Urinary bladder (tissue), 4 donors: ENCODE results near the gene KRAS. TPM values are rescaled to one million over a fixed set of nuclear protein-coding genes. Genes with fewer than 3 reads are reported as not detected.

Experiments used
- DNase-seq: peaks from one replicate; pipeline ENCODE4 v3.0.0-alpha.2; 2015; ENCODE audit errors: extremely low spot score
- H3K27ac ChIP-seq: one replicate; pipeline ENCODE4 v1.5.1; 2013; ENCODE audit warnings: low read depth, mild to moderate bottlenecking, moderate library complexity
- H3K36me3 ChIP-seq: one replicate; pipeline ENCODE4 v1.6.1; 2013; ENCODE audit warnings: mild to moderate bottlenecking, moderate library complexity; ENCODE audit not compliant: insufficient read depth
- H3K4me1 ChIP-seq: one replicate; pipeline ENCODE4 v1.6.1; 2013; ENCODE audit warnings: mild to moderate bottlenecking, moderate library complexity; ENCODE audit not compliant: insufficient read depth
- H3K4me3 ChIP-seq: one replicate; pipeline ENCODE4 v1.5.1; 2013; ENCODE audit warnings: low read depth, low read length
- WGBS: extraction: QIAGEN DNeasy Blood & Tissue Kit; methylation state at CpG from one replicate; pipeline ENCODE4 v1.1.7; 2013; 5-methylcytosine and 5-hydroxymethylcytosine counted together
- polyA plus RNA-seq: library from polyadenylated mRNA; stranded (reverse); fragments of 200-250 nt; gene quantifications from one replicate; pipeline ENCODE4 v1.2.3, GENCODE V29; 2013
- total RNA-seq: library from RNA; depleted of rRNA; stranded (reverse); fragments of >200 nt; gene quantifications from one replicate; pipeline ENCODE4 v1.2.3, GENCODE V29; 2014
- donor health status: healthy with polysubstance abuse.
- donor health status: healthy.

The KRAS gene
- total and polyA plus RNA-seq, 2 donors = 13.9 to 30.9 TPM

DNA sequence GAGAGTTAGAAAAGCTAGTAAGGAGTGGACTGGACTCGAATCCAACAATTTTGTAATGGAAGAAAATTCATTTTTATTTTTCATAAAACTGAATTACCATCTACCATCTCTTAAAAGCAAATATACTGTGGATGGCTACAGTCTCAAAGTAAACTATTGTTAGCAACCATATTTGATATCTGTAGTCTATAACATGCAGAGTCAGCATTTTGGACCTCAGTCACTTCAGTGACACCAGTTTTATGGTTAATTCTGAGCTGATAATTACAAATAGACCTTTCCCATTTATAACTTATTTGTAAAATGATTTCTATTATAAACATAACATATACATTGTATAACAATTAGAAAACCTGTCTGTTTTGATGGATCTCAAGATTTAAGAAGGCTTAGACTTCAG lies 2.0 kb downstream of the KRAS start:
- no peaks in the 10 kb centered on the region for H3K36me3 ChIP-seq
- H3K27ac ChIP-seq = no peak overlapping the region
- DNase-seq = no peak
- no peak overlapping the region for H3K4me3 ChIP-seq
- 96% methylated on average over 1 of the region's 1 CpG for WGBS
- no peaks in the 10 kb centered on the region for H3K4me1 ChIP-seq

DNA sequence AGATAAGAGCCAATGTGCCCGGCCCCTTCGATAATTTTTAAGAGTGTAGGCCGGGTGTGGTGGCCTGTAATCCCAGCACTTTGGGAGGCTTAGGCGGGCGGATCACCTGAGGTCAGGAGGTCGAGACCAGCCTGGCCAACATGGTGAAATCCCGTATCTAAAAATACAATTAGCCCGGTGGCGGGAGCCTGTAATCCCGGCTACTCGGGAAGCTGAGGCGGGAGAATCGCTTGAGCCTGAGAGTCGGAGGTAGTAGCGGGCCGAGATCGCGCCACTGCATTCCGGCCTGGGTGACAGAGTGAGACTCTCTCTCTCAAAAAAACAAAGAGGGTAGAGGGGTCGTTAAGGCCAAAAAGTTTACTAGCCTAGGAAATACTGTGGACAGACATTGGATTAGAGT lies 2.6 kb downstream of the KRAS start:
- Histone ChIP-seq H3K36me3 (no peaks in the 10 kb centered on the region), H3K27ac (no peak overlapping the region), H3K4me1 (no peaks in the 10 kb centered on the region), H3K4me3 (no peak overlapping the region)
- DNase-seq = no peak
- 96% methylated on average over 20 of the region's 20 CpGs for WGBS

DNA sequence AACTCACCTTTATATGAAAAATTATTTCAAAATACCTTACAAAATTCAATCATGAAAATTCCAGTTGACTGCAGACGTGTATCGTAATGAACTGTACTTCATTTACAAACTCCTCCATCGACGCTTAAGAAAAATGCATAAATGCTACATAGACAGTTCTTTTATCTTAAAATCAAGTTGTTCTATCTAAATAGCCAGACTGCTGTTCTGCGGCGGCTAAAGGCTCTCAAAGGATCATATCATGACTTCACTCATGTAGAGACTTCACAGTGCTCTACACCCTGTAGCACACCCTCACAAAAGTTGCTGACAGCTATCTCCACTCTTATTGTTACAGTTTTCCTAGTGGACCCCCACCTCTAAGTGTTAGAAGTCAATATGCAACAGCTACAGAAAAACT lies 5.2 kb downstream of the KRAS start:
- H3K4me3 ChIP-seq = no peak overlapping the region
- DNase-seq = no peak
- no peaks in the 10 kb centered on the region for H3K36me3 ChIP-seq
- H3K4me1 ChIP-seq = no peaks in the 10 kb centered on the region
- H3K27ac ChIP-seq = no peak overlapping the region
- WGBS = 94% methylated on average over 6 of the region's 6 CpGs

DNA sequence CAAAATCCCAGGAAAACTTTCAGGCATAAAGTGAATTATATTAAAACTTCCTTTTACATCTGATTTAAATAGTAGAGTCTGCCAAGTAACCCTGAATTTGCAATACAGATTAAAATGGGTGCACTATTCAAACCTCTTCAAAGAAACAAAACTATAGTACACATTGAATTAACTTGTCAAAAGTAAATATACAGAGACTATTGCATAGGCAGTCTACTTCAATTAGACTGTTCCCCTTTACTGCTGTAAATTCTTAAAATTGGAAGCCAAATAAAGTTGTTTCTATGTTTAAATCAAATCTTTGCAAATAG lies 7.1 kb downstream of the KRAS start:
- no peak overlapping the region for H3K27ac ChIP-seq
- DNase-seq = no peak
- no peak overlapping the region for H3K4me3 ChIP-seq
- H3K36me3 ChIP-seq = no peaks in the 10 kb centered on the region
- H3K4me1 ChIP-seq = no peaks in the 10 kb centered on the region

DNA sequence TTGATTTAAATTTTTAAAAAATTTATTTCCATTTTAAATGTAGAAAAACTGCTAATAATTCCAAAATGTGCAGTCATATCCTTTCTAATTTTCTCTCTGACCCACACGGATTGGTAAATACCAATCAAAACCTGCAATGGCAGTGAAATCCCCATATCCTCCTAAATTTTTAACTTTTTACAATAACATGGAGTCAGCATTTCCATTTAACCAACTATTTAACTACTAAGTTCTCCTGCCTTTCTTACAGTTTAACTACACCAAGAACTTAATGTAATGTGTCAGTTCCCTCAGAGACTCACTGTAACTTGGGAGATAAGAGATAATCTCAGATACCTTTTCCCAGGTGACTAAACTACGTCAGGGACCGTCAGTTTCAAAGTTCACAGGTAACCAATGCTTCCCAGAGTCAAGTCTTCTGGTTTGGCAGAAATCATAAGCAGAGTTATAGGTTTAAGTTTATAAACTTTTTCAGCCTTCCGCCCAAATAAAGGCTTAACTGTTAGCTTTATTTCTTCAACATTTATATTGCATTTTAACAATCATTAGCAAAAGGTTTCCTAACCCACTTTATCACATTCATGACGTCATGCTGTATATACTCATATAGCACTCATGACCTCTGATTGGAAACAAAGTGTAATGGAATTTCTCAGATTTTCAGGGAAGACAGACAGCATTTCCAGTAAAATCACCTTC lies 7.6 kb downstream of the KRAS start:
- no peak overlapping the region for H3K4me3 ChIP-seq
- H3K27ac ChIP-seq = no peak overlapping the region
- no peak for DNase-seq
- H3K4me1 ChIP-seq = no peaks in the 10 kb centered on the region
- no peaks in the 10 kb centered on the region for H3K36me3 ChIP-seq
- 77% methylated on average over 5 of the region's 5 CpGs for WGBS

DNA sequence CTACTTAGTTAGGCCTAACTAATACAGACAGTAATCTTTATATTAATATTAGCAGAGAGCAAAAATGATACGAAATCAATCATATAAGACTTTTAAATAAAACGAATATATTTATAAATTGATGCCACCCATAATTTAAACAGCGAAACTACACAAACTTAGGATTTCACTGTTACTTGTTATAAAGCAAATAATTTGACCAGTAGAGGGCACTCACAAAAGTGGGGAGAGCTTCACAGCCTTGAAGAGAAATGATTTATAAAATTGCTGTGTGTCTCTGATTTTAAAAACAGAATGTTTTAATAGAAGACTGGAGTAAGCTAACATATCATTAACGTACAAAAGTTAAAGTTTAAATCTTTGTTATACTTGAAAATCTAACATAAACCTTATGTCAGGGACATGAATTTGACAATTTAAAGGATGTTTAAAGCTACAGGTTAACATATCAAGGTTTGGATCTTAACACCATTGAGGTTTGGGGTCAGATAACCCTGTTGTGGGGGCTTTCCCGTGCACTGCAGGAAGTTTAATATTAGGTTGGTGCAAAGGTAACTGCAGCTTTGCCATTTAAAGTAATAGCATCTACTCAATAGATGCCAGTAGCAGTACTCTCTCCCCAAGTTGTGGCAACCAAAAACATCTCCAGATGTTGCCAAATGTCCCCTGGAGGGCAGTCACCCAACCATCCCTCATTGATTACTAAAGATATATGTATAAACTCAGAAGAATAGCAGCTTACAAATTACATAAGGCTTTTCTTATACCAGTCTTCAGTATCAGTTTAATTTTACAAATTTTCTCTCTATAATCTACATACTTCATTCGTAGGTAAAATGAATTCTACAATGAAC lies 9.3 kb downstream of the KRAS start:
- peak; percentile 10 for DNase-seq
- H3K27ac ChIP-seq = no peak overlapping the region
- 46% methylated on average over 6 of the region's 6 CpGs for WGBS

DNA sequence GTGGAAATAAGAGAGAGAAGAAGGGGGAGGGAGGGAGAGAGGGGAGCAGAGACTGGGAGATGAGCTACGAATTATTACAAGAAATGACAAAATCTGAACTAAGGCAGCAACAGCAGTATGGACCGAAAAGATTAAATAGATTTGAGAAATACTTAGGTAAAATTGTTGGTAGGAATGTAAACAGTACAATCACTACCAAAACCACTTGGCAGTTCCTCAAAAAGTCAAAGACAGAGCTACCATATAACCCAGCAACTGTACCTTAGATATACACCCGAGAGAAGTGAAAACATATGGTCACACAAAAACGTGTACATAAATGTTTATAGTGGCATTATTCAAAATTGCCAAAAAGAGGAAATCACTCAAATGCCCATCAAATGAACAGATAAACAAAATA lies 14.1 kb downstream of the KRAS start:
- no peak overlapping the region for H3K27ac ChIP-seq
- 71% methylated on average over 4 of the region's 4 CpGs for WGBS

More for the DNA sequence above, 9.3 kb downstream of the KRAS start:
- Histone ChIP-seq H3K4me3 (no peak overlapping the region), H3K4me1 (no peaks in the 10 kb centered on the region), H3K36me3 (peaks cover 2% of the 10 kb centered on the region)

DNA sequence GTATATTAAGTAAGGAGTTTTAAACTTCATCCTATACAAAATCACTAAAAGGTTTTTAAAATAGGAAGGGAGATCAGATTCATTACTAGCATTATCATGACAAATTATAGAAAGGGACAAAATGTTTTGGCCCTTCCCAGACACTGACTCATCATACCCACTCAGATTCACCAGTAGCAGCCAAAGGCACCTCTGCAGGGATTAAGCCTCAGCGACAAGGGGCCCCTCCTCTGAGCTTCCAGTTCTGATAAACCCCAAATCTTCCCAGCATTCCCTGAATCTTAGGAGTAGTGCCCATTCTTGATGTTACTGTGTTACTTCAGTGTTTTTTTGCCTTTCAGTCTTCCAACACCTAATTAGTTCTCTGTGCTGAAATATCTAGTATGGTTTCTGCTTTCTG lies 14.5 kb downstream of the KRAS start:
- no peak overlapping the region for H3K27ac ChIP-seq
- H3K4me3 ChIP-seq = no peak overlapping the region
- H3K4me1 ChIP-seq = no peaks in the 10 kb centered on the region
- 24% methylated on average over 1 of the region's 1 CpG for WGBS
- peaks cover 6% of the 10 kb centered on the region for H3K36me3 ChIP-seq
- DNase-seq = no peak

More for the DNA sequence above, 14.1 kb downstream of the KRAS start:
- Histone ChIP-seq H3K36me3 (peaks cover 6% of the 10 kb centered on the region), H3K4me3 (no peak overlapping the region), H3K4me1 (no peaks in the 10 kb centered on the region)
- no peak for DNase-seq

DNA sequence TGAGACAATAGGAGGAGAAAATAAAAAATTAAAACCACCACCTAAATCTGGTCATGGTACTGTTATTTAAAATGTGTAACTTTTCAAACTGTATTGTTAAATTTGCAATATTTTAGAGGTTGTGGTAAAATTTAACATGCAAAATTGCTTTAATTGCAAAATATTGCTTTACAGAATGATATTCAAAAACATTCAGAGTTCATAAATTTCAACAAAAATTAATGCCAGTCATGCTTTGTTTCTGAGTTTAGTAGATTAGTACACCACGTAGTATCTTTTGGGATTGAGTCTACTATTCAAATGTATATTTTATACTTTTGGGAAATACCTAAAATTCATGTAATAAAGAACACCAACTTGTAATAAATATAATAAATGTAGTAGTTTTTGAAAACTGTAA lies 37.4 kb downstream of the KRAS start:
- Histone ChIP-seq H3K27ac (no peak overlapping the region), H3K4me1 (no peaks in the 10 kb centered on the region), H3K4me3 (no peak overlapping the region), H3K36me3 (no peaks in the 10 kb centered on the region)
- 90% methylated on average over 1 of the region's 1 CpG for WGBS
- DNase-seq = no peak

DNA sequence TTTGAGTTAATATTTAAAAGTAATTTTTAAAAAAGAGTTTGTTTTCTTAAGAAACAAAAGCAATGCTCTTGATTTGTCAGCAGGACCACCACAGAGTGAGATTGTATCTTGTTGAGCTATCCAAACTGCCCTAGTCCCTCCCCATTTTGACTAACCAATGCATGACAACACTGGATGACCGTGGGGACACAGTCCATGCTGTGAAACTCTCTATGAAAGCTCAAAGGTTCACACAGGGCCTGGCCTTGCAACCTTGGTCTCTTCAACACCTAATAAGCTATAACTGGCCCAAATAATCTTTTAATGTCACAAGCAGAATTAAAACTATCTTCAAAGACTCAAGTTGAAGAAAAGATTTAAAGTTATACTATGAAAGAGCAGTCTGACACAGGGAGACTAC lies 42.2 kb downstream of the KRAS start:
- no peak for DNase-seq
- H3K36me3 ChIP-seq = no peaks in the 10 kb centered on the region
- no peak overlapping the region for H3K27ac ChIP-seq

DNA sequence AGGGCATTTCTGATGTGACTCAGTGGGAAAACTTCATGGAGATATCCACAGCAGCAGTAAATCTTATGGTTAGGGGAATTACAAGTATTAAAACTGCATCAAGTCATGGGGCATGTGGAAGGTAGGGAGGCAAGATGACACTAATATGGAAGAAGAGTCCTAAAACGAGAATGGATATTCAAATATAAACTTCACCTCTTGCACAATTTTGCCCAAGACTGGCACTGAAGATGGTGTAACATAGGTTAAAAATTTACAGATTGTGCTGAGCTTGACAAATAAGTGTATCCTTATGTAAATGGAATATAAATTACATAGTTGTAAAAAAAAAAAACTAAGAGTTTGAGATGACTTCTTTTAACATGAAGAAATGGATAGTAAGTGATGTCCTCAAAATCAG lies 42.9 kb downstream of the KRAS start:
- 84% methylated on average over 1 of the region's 1 CpG for WGBS
- H3K4me1 ChIP-seq = no peaks in the 10 kb centered on the region
- H3K36me3 ChIP-seq = no peaks in the 10 kb centered on the region

More for the DNA sequence above, 42.2 kb downstream of the KRAS start:
- 81% methylated on average over 1 of the region's 1 CpG for WGBS
- Histone ChIP-seq H3K4me3 (no peak overlapping the region), H3K4me1 (no peaks in the 10 kb centered on the region)

DNA sequence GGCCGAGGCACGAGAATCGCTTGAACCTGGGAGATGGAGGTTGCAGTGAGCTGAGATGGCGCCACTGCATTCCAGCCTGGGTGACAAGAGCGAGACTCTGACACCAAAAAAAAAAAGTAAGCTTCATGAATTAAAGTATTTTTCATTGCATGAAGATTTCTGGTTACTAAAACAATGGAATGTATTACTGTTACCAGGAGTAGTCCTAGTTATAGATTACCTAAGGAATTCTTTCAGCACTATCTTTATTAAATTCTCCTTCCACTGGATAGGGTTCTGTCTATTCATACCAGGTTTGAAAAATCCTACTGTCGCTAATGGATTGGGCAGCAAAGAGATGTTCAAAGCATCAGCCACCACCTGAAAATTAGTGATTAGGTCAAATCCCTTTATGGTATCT lies 43.3 kb downstream of the KRAS start:
- Histone ChIP-seq H3K4me1 (no peaks in the 10 kb centered on the region), H3K4me3 (no peak overlapping the region), H3K27ac (no peak overlapping the region), H3K36me3 (no peaks in the 10 kb centered on the region)
- WGBS = 98% methylated on average over 6 of the region's 6 CpGs
- DNase-seq = no peak

More for the DNA sequence above, 42.9 kb downstream of the KRAS start:
- DNase-seq = no peak
- H3K4me3 ChIP-seq = no peak overlapping the region
- H3K27ac ChIP-seq = no peak overlapping the region

DNA sequence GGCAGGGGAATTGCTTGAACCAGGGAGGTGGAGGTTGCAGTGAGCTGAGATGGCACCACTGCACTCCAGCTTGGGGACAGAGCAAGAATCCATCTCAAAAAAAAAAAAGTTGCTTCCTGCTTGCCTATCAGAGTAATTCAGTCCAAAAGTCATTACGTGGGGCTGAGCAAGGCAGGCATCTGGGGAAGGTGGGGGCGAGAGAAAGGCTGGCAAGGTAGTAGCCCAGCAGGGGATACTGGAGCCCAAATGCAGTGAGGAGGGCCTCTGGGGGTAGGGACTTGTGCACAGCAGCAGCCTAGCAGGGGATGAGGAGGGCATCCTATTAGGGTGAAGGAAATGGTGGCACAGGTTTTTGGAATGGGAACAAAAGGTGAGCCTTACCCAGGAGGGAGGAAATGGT lies 48.6 kb downstream of the KRAS start:
- H3K4me1 ChIP-seq = no peaks in the 10 kb centered on the region
- no peak overlapping the region for H3K4me3 ChIP-seq
- no peaks in the 10 kb centered on the region for H3K36me3 ChIP-seq
- 83% methylated on average over 2 of the region's 2 CpGs for WGBS
- no peak overlapping the region for H3K27ac ChIP-seq
- no peak for DNase-seq

DNA sequence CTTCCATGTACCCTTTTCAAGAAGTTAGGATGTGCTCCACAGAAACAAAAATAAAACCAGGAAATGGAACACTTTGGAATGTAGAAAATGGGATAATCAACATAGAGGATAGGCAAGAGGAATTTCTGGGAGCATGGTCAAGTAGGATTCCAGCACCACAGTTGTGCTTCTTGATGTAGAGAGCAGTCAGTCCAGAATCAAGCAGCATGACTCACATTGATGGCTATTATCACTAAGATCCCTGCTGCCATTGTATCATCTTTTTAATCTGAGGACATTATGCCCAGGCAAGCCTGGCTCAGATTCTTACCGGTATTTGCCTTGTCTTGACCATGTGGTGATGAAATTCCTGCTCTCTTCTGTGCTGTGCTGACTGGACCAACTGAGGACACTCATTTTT lies 50.0 kb downstream of the KRAS start:
- 81% methylated on average over 1 of the region's 1 CpG for WGBS

More for the DNA sequence above, 50.0 kb downstream of the KRAS start:
- Histone ChIP-seq H3K36me3 (no peaks in the 10 kb centered on the region), H3K27ac (no peak overlapping the region), H3K4me1 (no peaks in the 10 kb centered on the region), H3K4me3 (no peak overlapping the region)
- no peak for DNase-seq
